HTERT RPE-1 (cell line): Measurements from ENCODE around the gene C1orf52.

Experiments used
- in situ Hi-C: fragments of 300-500 bp; cut with MboI; formaldehyde crosslinking; loops from 4 replicates; pipeline ENCODE4 v1.14.3; 2020; ENCODE audit warnings: low sequenced_read_pairs

C1orf52 gene

GRCh38 chr1:85259118-85259911 is at the start of gene C1orf52:
C1orf52 (minus strand) TSS chr1:85259662; CDS start chr1:85259633, 29 bp downstream.
- in situ Hi-C loops, result no loop called here

DNA sequence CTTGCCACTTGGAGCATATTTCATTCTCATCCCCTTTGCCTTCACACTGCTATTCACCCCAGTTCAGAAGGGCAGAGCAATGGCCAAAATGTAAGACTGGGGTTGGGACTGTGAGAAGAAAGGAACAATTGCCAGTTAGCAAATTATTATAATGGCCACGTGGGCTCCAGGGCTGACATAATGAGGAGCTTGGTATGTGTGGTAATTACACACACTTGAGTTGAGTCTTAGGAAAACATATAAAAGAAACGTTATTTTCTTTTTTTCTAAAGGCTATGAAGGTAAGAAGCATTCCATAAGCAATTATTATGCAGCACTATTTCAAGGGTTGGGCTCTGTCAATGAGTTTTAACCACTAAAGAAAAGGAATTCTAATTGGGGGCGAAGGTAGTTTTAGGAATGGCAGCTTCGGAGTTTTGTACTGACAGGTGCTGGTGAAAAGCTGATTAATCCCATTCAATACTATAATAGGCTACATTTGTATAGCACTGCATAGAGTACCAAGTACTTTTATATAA is 49.4 kb upstream of the C1orf52 start:
- in situ Hi-C loops, result no loop called here

- in situ Hi-C loops, result no loop called here
Observed at GRCh38 chr1:85307987-85308832, 48.7 kb upstream of the C1orf52 start.

DNA sequence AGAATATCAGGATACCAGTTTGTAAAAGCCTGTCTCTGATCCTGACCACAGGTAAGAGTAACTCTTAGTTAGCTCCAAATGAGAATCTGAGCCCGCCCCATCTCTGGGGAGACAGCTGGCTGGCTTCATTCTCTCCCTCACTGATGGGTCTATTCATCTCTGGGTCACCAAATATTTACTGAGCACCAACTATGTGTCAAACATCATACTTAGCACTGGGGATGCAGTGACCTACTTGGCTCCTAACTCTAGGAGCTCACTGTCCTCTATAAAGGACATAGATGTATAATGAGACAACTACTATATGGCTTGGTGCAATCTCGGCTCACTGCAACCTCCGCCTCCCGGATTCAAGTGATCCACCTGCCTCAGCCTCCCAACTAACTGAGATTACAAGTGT is 46.8 kb upstream of the C1orf52 start:
- in situ Hi-C loops, result no loop called here

GRCh38 chr1:85303440-85304162 is 44.1 kb upstream of the C1orf52 start:
- in situ Hi-C loops, result no loop called here

DNA sequence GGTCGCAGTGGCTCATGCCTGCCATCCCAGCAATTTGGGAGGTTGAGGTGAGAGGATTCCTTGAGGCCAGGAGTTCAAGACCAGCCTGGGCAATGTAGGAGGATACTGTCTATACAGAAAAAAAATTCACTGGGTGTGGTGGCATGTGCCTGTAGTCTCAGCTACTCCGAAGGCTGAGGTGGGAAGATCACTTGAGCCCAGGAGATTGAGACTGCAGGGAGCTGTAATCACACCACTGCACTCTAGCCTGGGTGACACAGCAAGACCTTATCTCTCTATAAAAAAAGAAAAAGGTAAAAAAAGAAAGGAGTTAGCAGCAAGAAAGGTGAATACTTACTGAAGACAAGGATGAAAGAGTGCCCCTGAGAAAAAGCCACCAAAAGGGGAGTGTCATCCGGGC is 40.7 kb upstream of the C1orf52 start:
- in situ Hi-C loops, result no loop called here

GRCh38 chr1:85297855-85298629 is 38.6 kb upstream of the C1orf52 start:
- in situ Hi-C loops, result no loop called here

DNA sequence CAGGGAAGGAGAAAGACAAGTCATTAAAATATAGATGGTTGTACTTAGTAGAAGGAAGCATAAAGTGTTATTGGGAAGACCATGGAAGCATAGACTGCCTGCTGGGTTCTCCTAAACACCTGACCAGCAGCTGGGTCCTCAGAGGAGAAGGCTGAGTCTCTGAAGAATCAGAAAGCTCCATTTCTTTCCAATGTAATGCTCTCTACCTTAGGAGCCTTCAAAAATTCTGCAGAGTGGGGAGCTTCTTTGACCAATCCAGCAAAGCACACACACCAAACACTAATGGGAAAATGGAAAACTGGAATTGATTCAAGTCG is 38.0 kb upstream of the C1orf52 start:
- in situ Hi-C loops, result no loop called here

GRCh38 chr1:85296980-85297379 is 37.5 kb upstream of the C1orf52 start:
- in situ Hi-C loops, result no loop called here

DNA sequence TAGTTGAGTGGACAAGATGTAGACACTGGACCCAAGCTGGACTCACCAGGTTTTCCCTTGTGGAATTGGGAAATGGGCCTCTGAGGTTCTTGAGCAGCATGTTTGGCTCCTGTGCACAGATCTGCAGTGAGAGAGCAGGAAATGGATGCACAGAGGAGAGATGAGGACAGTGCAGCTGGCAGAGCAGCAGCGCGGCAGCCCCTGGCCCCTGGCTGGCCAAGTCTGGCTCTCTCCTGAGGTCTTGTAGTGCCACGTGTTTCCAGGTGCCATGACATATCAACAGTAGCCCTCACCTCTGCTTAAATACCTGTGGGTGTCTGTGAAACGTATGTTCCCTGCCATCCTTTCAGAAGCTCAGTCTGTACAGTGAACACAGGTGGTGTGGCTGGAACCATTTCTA is 36.2 kb upstream of the C1orf52 start:
- in situ Hi-C loops, result no loop called here

DNA sequence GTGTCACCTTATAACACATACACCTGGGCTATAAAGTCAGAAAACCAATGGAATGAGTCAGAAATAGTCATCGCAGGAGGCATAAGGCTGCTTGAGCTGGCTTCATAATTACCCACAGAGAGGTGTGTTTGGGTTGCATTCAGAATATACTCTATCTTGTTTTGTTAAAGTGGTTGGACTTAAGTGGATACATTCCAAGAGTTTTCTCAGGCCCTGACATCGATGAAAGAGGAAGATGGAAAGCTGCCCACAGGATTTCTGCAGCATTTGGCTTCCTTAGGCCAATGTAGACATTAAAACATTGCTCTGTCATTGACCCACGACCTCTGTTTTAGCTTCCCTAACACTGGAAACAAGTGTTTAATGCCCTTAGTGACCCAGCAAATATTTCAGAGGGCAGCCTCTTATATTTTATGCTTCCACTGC is 35.6 kb upstream of the C1orf52 start:
- in situ Hi-C loops, result no loop called here

DNA sequence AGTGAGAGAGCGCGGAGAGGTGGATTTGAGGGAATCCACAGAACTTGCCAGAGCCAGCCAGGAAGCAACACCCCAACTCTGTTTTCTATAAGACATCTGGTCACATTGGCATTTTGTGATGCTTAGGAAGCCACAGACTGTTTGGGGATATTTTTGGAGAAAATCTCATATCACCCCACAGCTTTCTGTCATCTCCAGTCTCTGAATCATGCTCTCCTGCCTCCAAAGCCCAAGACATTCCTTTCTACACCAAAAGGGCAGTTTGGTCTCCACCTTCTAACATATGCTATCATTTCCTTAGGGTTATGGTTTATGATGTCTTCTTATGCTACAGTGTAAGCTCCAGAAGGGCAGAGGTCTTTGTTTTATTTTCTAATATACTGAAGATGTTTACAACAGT is 31.4 kb upstream of the C1orf52 start:
- in situ Hi-C loops, result no loop called here

- in situ Hi-C loops, result no loop called here
Observed at GRCh38 chr1:85289848-85290335, 30.4 kb upstream of the C1orf52 start.

DNA sequence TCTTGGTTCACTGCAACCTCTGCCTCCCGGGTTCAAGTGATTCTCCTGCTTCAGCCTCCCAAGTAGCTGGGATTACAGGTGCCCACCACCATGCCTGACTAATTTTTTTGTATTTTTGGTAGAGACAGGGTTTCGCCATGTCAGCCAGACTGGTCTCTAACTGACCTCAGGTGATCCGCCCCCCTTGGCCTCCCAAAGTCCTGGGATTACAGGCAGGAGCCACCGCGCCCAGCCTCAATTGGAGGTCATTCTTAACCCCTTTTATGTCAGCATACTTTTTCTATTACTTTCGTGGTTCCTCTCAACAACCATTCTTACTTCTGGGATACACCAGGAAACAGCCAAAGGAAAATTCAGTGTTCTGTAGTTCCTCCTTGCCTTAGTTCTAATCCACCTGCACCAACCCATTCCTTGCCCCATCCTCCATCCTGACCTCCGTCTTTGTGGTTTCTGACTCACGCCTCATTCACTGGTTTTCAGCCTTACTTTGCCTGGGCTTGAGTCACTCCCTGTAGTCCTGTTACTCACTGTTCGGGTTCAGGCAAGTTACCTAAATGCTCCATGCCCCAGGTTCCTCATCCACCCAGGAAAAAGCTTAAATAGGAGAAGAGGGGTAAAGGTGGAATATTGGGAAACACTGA is 29.9 kb upstream of the C1orf52 start:
- in situ Hi-C loops, result no loop called here

GRCh38 chr1:85284202-85284601 is 24.7 kb upstream of the C1orf52 start:
- in situ Hi-C loops, result no loop called here

- in situ Hi-C loops, result no loop called here
Observed at GRCh38 chr1:85283475-85284199, 24.2 kb upstream of the C1orf52 start.

DNA sequence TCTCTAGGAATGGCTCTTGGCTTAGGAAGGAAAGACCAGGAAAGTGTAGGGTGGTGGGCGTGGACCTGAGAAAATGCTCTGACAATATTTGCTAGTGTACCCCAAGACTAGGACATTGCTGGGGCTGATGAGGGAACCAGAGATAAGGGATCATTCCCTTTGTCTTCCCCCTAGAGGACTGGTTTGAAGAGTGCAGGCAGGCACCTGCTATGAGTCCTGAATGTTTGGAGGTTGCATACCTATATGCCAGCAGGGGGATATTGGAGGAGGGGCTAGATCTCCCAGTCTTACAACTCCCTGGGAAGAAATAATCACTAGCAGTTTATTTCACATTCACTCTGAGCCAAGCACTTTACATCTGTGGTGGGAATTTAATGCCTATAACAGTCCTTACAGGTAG is 23.0 kb upstream of the C1orf52 start:
- in situ Hi-C loops, result no loop called here

DNA sequence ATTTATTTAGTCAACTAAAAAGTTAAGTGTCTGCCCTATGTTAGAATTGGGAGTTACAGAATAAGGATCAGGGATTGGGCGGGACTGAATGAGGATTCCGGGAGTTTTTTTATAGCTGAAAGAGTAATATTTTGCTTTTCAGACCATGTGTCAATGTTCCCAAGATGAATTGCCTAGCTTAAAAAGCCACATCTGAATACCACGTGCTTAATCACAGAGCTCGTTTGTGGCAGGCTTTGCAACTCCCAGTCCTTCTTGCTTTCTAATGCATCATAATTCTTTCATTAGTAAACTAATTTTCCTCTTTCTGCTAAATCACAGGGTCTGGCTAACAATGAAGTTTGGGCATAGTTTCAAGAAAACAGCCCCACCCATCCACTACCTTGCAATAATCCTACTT is 21.2 kb upstream of the C1orf52 start:
- in situ Hi-C loops, result no loop called here

- in situ Hi-C loops, result no loop called here
Observed at GRCh38 chr1:85279458-85280080, 20.1 kb upstream of the C1orf52 start.
